Upper lobe of right lung (tissue), 1 donor: ENCODE measurements around the gene SP4. TPM values are rescaled to one million over a fixed set of nuclear protein-coding genes. Genes with fewer than 3 reads are reported as not detected.

Experiments used
- ATAC-seq: fragments of 200-7000 bp; cut with Tn5 transposase; one replicate; pipeline ENCODE4 v1.9.1; 2020; ENCODE audit warnings: mild to moderate bottlenecking, moderate library complexity
- DNase-seq: peaks from one replicate; pipeline ENCODE4 v3.0.0-alpha.2; 2020
- H3K27ac ChIP-seq: fragments of 200-600 bp; one replicate; pipeline ENCODE4 v1.8.0; 2022
- H3K27me3 ChIP-seq: fragments of 200-600 bp; one replicate; pipeline ENCODE4 v1.8.0; 2022; ENCODE audit warnings: mild to moderate bottlenecking
- H3K36me3 ChIP-seq: fragments of 200-600 bp; one replicate; pipeline ENCODE4 v1.8.0; 2022
- H3K4me1 ChIP-seq: fragments of 200-600 bp; one replicate; pipeline ENCODE4 v1.8.0; 2022
- H3K4me3 ChIP-seq: fragments of 200-600 bp; one replicate; pipeline ENCODE4 v1.8.0; 2022; ENCODE audit warnings: mild to moderate bottlenecking
- H3K9me3 ChIP-seq: fragments of 200-600 bp; one replicate; pipeline ENCODE4 v1.8.0; 2022
- intact Hi-C: fragments of 100-400 bp; cut with DNase I; formaldehyde crosslinking; loops from one replicate; pipeline ENCODE4 v1.11.0; 2022
- total RNA-seq: library from RNA; stranded (reverse); fragmentation: NEBNext Ultra II Directional; extraction: Animal tissue kit (Norgen Biotek cat#: 25700); gene quantifications from one replicate; pipeline ENCODE4 v1.2.1, GENCODE V29; 2021
- TF ChIP-seq, protein P1 (sequence below): fragments of 200-600 bp; IDR thresholded peaks from one replicate; pipeline ENCODE4 v1.8.0; 2022; ENCODE audit warnings: antibody characterized with exemption
- donor health status: DM: no; HTN: yes; CAD: no; lungs with severe emphysema.

The SP4 gene
- total RNA-seq, 1 donor from 2014 or later, result 8.2 TPM

DNA sequence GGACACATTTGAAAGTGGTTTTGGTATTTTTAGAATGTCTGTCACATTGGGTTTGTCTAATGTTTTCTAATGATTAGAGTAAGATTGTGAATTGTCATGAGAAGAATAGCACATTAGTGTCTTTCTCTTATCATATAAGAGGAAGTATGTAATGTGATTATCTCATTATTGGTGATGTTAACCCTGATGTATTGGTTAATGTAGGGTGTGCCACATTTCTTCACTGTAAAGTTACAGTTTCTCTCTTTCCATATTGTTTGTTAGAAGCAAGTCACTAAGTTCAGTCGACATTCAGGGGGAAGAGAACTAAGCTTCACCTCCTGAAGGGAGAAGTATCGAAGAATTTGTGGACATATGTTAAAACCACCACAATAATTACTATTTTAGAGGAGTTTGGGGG lies 58.6 kb downstream of the SP4 start:
- Histone ChIP-seq H3K36me3 (peaks cover 14% of the 10 kb centered on the region), H3K4me1 (no peaks in the 10 kb centered on the region), H3K27me3 (no peaks in the 10 kb centered on the region), H3K27ac (no peak overlapping the region), H3K4me3 (no peak overlapping the region), H3K9me3 (no peaks in the 10 kb centered on the region)
- TF ChIP-seq, protein P1, sequence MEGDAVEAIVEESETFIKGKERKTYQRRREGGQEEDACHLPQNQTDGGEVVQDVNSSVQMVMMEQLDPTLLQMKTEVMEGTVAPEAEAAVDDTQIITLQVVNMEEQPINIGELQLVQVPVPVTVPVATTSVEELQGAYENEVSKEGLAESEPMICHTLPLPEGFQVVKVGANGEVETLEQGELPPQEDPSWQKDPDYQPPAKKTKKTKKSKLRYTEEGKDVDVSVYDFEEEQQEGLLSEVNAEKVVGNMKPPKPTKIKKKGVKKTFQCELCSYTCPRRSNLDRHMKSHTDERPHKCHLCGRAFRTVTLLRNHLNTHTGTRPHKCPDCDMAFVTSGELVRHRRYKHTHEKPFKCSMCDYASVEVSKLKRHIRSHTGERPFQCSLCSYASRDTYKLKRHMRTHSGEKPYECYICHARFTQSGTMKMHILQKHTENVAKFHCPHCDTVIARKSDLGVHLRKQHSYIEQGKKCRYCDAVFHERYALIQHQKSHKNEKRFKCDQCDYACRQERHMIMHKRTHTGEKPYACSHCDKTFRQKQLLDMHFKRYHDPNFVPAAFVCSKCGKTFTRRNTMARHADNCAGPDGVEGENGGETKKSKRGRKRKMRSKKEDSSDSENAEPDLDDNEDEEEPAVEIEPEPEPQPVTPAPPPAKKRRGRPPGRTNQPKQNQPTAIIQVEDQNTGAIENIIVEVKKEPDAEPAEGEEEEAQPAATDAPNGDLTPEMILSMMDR, result no peak
- no peak for ATAC-seq
- intact Hi-C loops, result no loop called here
- no peak for DNase-seq

- no peaks in the 10 kb centered on the region for H3K4me1 ChIP-seq
- peaks cover under 1% of the 10 kb centered on the region for H3K36me3 ChIP-seq
- ATAC-seq, result no peak
- H3K4me3 ChIP-seq, result no peak overlapping the region
- H3K27me3 ChIP-seq, result no peaks in the 10 kb centered on the region
- TF ChIP-seq, protein P1, result no peak
- H3K9me3 ChIP-seq, result no peaks in the 10 kb centered on the region
- DNase-seq, result no peak
- H3K27ac ChIP-seq, result no peak overlapping the region
- intact Hi-C loops, result no loop called here
Measured at GRCh38 chr7:21495731-21496130, 67.8 kb downstream of the SP4 start.

- H3K27ac ChIP-seq, result no peak overlapping the region
Measured at GRCh38 chr7:21497072-21497471, 69.2 kb downstream of the SP4 start.

DNA sequence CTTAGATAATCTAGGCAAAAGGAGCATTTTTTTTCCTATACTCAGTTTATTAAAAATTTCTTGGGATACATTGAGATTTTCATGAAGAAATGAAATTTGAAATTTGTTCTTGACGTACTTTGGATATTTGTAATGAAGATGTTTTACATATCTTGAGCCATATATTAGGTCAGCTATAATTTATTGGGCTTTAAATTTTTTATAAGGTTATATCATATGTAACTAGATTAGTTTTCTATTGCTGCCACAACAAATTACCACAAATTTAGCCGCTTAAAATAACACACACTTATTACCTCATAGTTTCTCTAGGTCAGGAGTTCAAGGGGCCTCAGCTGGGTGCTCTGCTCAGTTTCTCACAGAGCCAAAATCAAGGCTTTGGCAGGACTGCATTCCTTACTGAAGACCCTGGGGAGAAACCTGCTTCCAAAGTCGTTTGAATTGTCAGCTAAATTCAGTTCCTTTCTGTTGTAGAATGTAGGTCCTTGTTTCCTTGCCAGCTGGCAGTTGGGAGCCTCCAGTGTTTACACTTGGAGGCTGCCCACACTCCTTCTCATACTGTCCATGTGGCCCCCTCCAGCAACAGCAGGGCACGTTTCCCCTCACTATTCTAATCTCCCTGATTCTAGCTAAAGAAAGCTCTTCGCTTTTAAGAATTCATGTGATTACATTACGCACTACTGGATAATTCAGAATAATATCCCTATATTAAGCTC lies 72.4 kb downstream of the SP4 start:
- intact Hi-C loops, result loop anchor here (10.0 kb wide), 1 partner anchor 235 kb away; no protein-coding TSS in a partner anchor
- ATAC-seq, result no peak
- TF ChIP-seq, protein P1, result no peak

More at GRCh38 chr7:21497072-21497471, 69.2 kb downstream of the SP4 start:
- Histone ChIP-seq H3K36me3 (no peaks in the 10 kb centered on the region), H3K4me3 (no peak overlapping the region), H3K27me3 (no peaks in the 10 kb centered on the region), H3K9me3 (no peaks in the 10 kb centered on the region), H3K4me1 (no peaks in the 10 kb centered on the region)
- no peak for ATAC-seq
- DNase-seq, result no peak
- intact Hi-C loops, result no loop called here
- TF ChIP-seq, protein P1, result peak; percentile 11

GRCh38 chr7:21504021-21504420 lies 76.1 kb downstream of the SP4 start:
- ATAC-seq (peak; percentile 37), DNase-seq (no peak)
- TF ChIP-seq, protein P1, result no peak
- no peaks in the 10 kb centered on the region for H3K4me1 ChIP-seq
- H3K9me3 ChIP-seq, result no peaks in the 10 kb centered on the region
- H3K27me3 ChIP-seq, result no peaks in the 10 kb centered on the region
- intact Hi-C loops, result loop anchor here (10.0 kb wide), 1 partner anchor 239 kb away; no protein-coding TSS in a partner anchor
- H3K36me3 ChIP-seq, result no peaks in the 10 kb centered on the region
- no peak overlapping the region for H3K27ac ChIP-seq
- H3K4me3 ChIP-seq, result no peak overlapping the region

More for the DNA sequence above, 72.4 kb downstream of the SP4 start:
- no peak overlapping the region for H3K27ac ChIP-seq
- H3K27me3 ChIP-seq, result no peaks in the 10 kb centered on the region
- no peaks in the 10 kb centered on the region for H3K36me3 ChIP-seq
- H3K9me3 ChIP-seq, result no peaks in the 10 kb centered on the region
- DNase-seq, result no peak
- H3K4me3 ChIP-seq, result no peak overlapping the region
- no peaks in the 10 kb centered on the region for H3K4me1 ChIP-seq
